ENCODE results near the gene SERPINB5. TPM values are rescaled to one million over a fixed set of nuclear protein-coding genes. Genes with fewer than 3 reads are reported as not detected.

The SERPINB5 gene
- total RNA-seq, 5 donors from 2014 or later (not counting 1 experiment from before 2014, with no cell fraction given), result not detected

GRCh38 chr18:63439334-63439733 lies 37.4 kb upstream of the SERPINB5 start:
- Histone ChIP-seq H3K36me3 (ENCODE audit: control insufficient read depth in 2 of 2, extremely low read depth in 1 of 2, insufficient read depth in 1 of 2, low read length in 1 of 2) (no peaks in the 10 kb centered on the region), H3K27me3 (replicated peaks in 1 of 2; ENCODE audit: control insufficient read depth in 2 of 2, extremely low read depth in 1 of 2, insufficient read depth in 2 of 2, low read length in 1 of 2) (peaks cover 0 to 9% of the 10 kb centered on the region in 2 experiments), H3K4me1 (ENCODE audit: control insufficient read depth in 1 of 2, extremely low read depth in 1 of 2, insufficient read depth in 2 of 2, low read length in 2 of 2) (no peaks in the 10 kb centered on the region), H3K4me3 (ENCODE audit: control insufficient read depth in 1 of 2, extremely low read depth in 1 of 2, low read length in 1 of 2) (no peak overlapping the region), H3K9me3 (no peaks in the 10 kb centered on the region), H3K27ac (ENCODE audit: low read length) (no peak overlapping the region)
- Mint-ChIP-seq H3K4me3 (no peak overlapping the region), H3K27ac (no peak overlapping the region), H3K4me1 (peaks cover 0 to 4% (median 4%) of the 10 kb centered on the region in 3 donors), H3K36me3 (no peaks in the 10 kb centered on the region), H3K27me3 (peaks cover 7% of the 10 kb centered on the region in 2 donors), H3K9me3 (no peaks in the 10 kb centered on the region)
- 0% methylated on average over 2 of the region's 6 CpGs for WGBS (ENCODE audit: insufficient coverage)
- ATAC-seq (replicated peaks in 1 of 4) (peak; percentile 61 to 67 (median 64)), DNase-seq (peak in 30 of 35 experiments; percentile 3 to 77 (median 28))
- POLR2A ChIA-PET, result interaction anchor here (0.6 to 1.1 kb wide), 5 partner anchors 45 to 1253 kb away, joined by 3 to 5 read pairs (median 4); partner anchors contain the start of genes PIGN (in 1 of the 2) and RELCH (in 1 of the 2)
- CTCF ChIA-PET, result interaction anchor here (0.5 to 5.4 kb wide), 37 partner anchors 13 to 1018 kb away, joined by 3 to 53 read pairs (median 4); partner anchors contain the start of genes PHLPP1 (in 1 of the 2) and VPS4B (in 1 of the 2)

DNA sequence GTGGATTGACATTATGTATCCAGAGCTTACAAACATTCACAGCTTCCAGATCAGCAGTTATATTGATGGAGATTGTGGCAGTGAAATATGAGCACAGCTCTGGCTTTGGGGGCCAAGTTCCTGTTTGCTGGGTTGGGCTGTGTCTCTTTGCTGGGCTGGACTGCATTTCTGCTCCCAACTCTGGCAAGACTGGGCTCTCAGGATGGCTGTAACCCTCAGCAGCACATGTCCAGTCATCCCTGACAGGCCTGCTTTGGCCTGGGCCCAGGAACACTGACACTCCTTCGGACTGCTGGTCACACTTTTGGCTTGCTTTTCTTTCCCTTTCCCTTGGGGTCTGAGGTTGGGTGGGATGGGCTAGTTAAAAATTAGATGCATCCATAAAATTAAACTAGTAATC lies 36.5 kb upstream of the SERPINB5 start:
- no peak for DNase-seq
- ChIA-PET POLR2A (no interaction called here), CTCF (interaction anchor here (1.1 to 5.4 kb wide), 5 partner anchors 99 to 430 kb away, joined by 3 to 53 read pairs (median 17); no protein-coding TSS in a partner anchor)
- no CpG with 5 or more reads among the region's 1 CpG for WGBS (ENCODE audit: insufficient coverage)
- no peak overlapping the region for H3K27ac ChIP-seq (ENCODE audit: low read length)
- no peaks in the 10 kb centered on the region for H3K9me3 ChIP-seq
- no peak overlapping the region for H3K4me3 ChIP-seq (ENCODE audit: control insufficient read depth in 1 of 2, extremely low read depth in 1 of 2, low read length in 1 of 2)
- Mint-ChIP-seq H3K36me3 (no peaks in the 10 kb centered on the region), H3K27me3 (peaks cover 7% of the 10 kb centered on the region in 2 donors), H3K9me3 (no peaks in the 10 kb centered on the region), H3K27ac (no peak overlapping the region), H3K4me1 (peaks cover 0 to 4% (median 4%) of the 10 kb centered on the region in 3 donors), H3K4me3 (no peak overlapping the region)
- no peak for ATAC-seq (replicated peaks in 1 of 4)
- H3K27me3 ChIP-seq (replicated peaks in 1 of 2; ENCODE audit: control insufficient read depth in 2 of 2, extremely low read depth in 1 of 2, insufficient read depth in 2 of 2, low read length in 1 of 2), result peaks cover 0 to 9% of the 10 kb centered on the region in 2 experiments
- no peaks in the 10 kb centered on the region for H3K4me1 ChIP-seq (ENCODE audit: control insufficient read depth in 1 of 2, extremely low read depth in 1 of 2, insufficient read depth in 2 of 2, low read length in 2 of 2)
- H3K36me3 ChIP-seq (ENCODE audit: control insufficient read depth in 2 of 2, extremely low read depth in 1 of 2, insufficient read depth in 1 of 2, low read length in 1 of 2), result no peaks in the 10 kb centered on the region

- peaks cover 0 to 9% of the 10 kb centered on the region in 2 experiments for H3K27me3 ChIP-seq (replicated peaks in 1 of 2; ENCODE audit: control insufficient read depth in 2 of 2, extremely low read depth in 1 of 2, insufficient read depth in 2 of 2, low read length in 1 of 2)
- ATAC-seq (replicated peaks in 1 of 4), result no peak
- H3K27ac ChIP-seq (ENCODE audit: low read length), result no peak overlapping the region
- ChIA-PET POLR2A (no interaction called here), CTCF (interaction anchor here (0.7 to 5.4 kb wide), 8 partner anchors 34 to 475 kb away, joined by 3 to 53 read pairs (median 4); no protein-coding TSS in a partner anchor)
- H3K36me3 ChIP-seq (ENCODE audit: control insufficient read depth in 2 of 2, extremely low read depth in 1 of 2, insufficient read depth in 1 of 2, low read length in 1 of 2), result no peaks in the 10 kb centered on the region
- H3K4me3 Mint-ChIP-seq, result no peak overlapping the region
- H3K4me3 ChIP-seq (ENCODE audit: control insufficient read depth in 1 of 2, extremely low read depth in 1 of 2, low read length in 1 of 2), result no peak overlapping the region
- peaks cover 7% of the 10 kb centered on the region in 2 donors for H3K27me3 Mint-ChIP-seq
- no peak for DNase-seq
- no peaks in the 10 kb centered on the region for H3K9me3 Mint-ChIP-seq
- peaks cover 0 to 4% (median 4%) of the 10 kb centered on the region in 3 donors for H3K4me1 Mint-ChIP-seq
- H3K4me1 ChIP-seq (ENCODE audit: control insufficient read depth in 1 of 2, extremely low read depth in 1 of 2, insufficient read depth in 2 of 2, low read length in 2 of 2), result no peaks in the 10 kb centered on the region
- H3K9me3 ChIP-seq, result no peaks in the 10 kb centered on the region
- no peaks in the 10 kb centered on the region for H3K36me3 Mint-ChIP-seq
- no peak overlapping the region for H3K27ac Mint-ChIP-seq
- WGBS (ENCODE audit: insufficient coverage), result 70% methylated on average over 2 of the region's 5 CpGs
Observed at GRCh38 chr18:63440881-63441280, 35.9 kb upstream of the SERPINB5 start.

GRCh38 chr18:63443829-63444228 lies 32.9 kb upstream of the SERPINB5 start:
- WGBS (ENCODE audit: insufficient coverage), result 93% methylated on average over 4 of the region's 6 CpGs
- ATAC-seq (replicated peaks in 1 of 4) (no peak), DNase-seq (no peak)
- H3K4me1 ChIP-seq (ENCODE audit: control insufficient read depth in 1 of 2, extremely low read depth in 1 of 2, insufficient read depth in 2 of 2, low read length in 2 of 2), result no peaks in the 10 kb centered on the region
- no peak overlapping the region for H3K27ac ChIP-seq (ENCODE audit: low read length)
- Mint-ChIP-seq H3K4me1 (peaks cover 0 to 4% (median 4%) of the 10 kb centered on the region in 3 donors), H3K27me3 (no peaks in the 10 kb centered on the region), H3K27ac (no peak overlapping the region), H3K36me3 (no peaks in the 10 kb centered on the region), H3K9me3 (no peaks in the 10 kb centered on the region), H3K4me3 (no peak overlapping the region)
- ChIA-PET CTCF (interaction anchor here in 1 of 2 donors (0.7 kb wide), 2 partner anchors 303 to 1314 kb away, joined by 3 to 4 read pairs; no protein-coding TSS in a partner anchor), POLR2A (no interaction called here)
- no peaks in the 10 kb centered on the region for H3K36me3 ChIP-seq (ENCODE audit: control insufficient read depth in 2 of 2, extremely low read depth in 1 of 2, insufficient read depth in 1 of 2, low read length in 1 of 2)
- H3K27me3 ChIP-seq (replicated peaks in 1 of 2; ENCODE audit: control insufficient read depth in 2 of 2, extremely low read depth in 1 of 2, insufficient read depth in 2 of 2, low read length in 1 of 2), result no peaks in the 10 kb centered on the region
- H3K4me3 ChIP-seq (ENCODE audit: control insufficient read depth in 1 of 2, extremely low read depth in 1 of 2, low read length in 1 of 2), result no peak overlapping the region
- no peaks in the 10 kb centered on the region for H3K9me3 ChIP-seq

GRCh38 chr18:63444580-63444979 lies 32.2 kb upstream of the SERPINB5 start:
- POLR2A ChIA-PET, result no interaction called here
- Mint-ChIP-seq H3K9me3 (no peaks in the 10 kb centered on the region), H3K27ac (no peak overlapping the region), H3K4me1 (no peaks in the 10 kb centered on the region), H3K4me3 (no peak overlapping the region), H3K27me3 (no peaks in the 10 kb centered on the region), H3K36me3 (no peaks in the 10 kb centered on the region)
- no peak overlapping the region for H3K4me3 ChIP-seq (ENCODE audit: control insufficient read depth in 1 of 2, extremely low read depth in 1 of 2, low read length in 1 of 2)
- WGBS (ENCODE audit: insufficient coverage), result no CpG with 5 or more reads among the region's 6 CpGs
- H3K36me3 ChIP-seq (ENCODE audit: control insufficient read depth in 2 of 2, extremely low read depth in 1 of 2, insufficient read depth in 1 of 2, low read length in 1 of 2), result no peaks in the 10 kb centered on the region
- no peaks in the 10 kb centered on the region for H3K9me3 ChIP-seq
- peaks cover 0 to 3% of the 10 kb centered on the region in 2 experiments for H3K27me3 ChIP-seq (replicated peaks in 1 of 2; ENCODE audit: control insufficient read depth in 2 of 2, extremely low read depth in 1 of 2, insufficient read depth in 2 of 2, low read length in 1 of 2)
- no peak overlapping the region for H3K27ac ChIP-seq (ENCODE audit: low read length)
- H3K4me1 ChIP-seq (ENCODE audit: control insufficient read depth in 1 of 2, extremely low read depth in 1 of 2, insufficient read depth in 2 of 2, low read length in 2 of 2), result no peaks in the 10 kb centered on the region
- peak in 1 of 35 experiments; percentile 3 for DNase-seq
- no peak for ATAC-seq (replicated peaks in 1 of 4)
- CTCF ChIA-PET, result interaction anchor here in 1 of 2 donors (0.7 kb wide), 2 partner anchors 303 to 1315 kb away, joined by 3 to 4 read pairs; no protein-coding TSS in a partner anchor

GRCh38 chr18:63445037-63445436 lies 31.7 kb upstream of the SERPINB5 start:
- Mint-ChIP-seq H3K27me3 (no peaks in the 10 kb centered on the region), H3K4me1 (no peaks in the 10 kb centered on the region), H3K9me3 (no peaks in the 10 kb centered on the region), H3K27ac (no peak overlapping the region), H3K4me3 (no peak overlapping the region), H3K36me3 (no peaks in the 10 kb centered on the region)
- WGBS (ENCODE audit: insufficient coverage), result no CpG with 5 or more reads among the region's 2 CpGs
- DNase-seq, result no peak
- no peak for ATAC-seq (replicated peaks in 1 of 4)
- Histone ChIP-seq H3K4me1 (ENCODE audit: control insufficient read depth in 1 of 2, extremely low read depth in 1 of 2, insufficient read depth in 2 of 2, low read length in 2 of 2) (no peaks in the 10 kb centered on the region), H3K9me3 (no peaks in the 10 kb centered on the region), H3K4me3 (ENCODE audit: control insufficient read depth in 1 of 2, extremely low read depth in 1 of 2, low read length in 1 of 2) (no peak overlapping the region), H3K27me3 (replicated peaks in 1 of 2; ENCODE audit: control insufficient read depth in 2 of 2, extremely low read depth in 1 of 2, insufficient read depth in 2 of 2, low read length in 1 of 2) (peaks cover 0 to 3% of the 10 kb centered on the region in 2 experiments), H3K36me3 (ENCODE audit: control insufficient read depth in 2 of 2, extremely low read depth in 1 of 2, insufficient read depth in 1 of 2, low read length in 1 of 2) (no peaks in the 10 kb centered on the region), H3K27ac (ENCODE audit: low read length) (no peak overlapping the region)
- ChIA-PET CTCF (no interaction called here), POLR2A (no interaction called here)

Measured in T-cell (primary cell).